Transverse colon (tissue), 3 donors: Measurements from ENCODE around the gene IKZF3.

Source experiments
- CTCF ChIP-seq, 5 experiments: fragments of 200-600 bp in 3 of 5; fragments of 450-650 bp in 2 of 5; sonication (generic) in 3 of 5; IDR thresholded peaks; 1 replicate in 2 of 5; 2 replicates in 3 of 5; pipeline ENCODE4 v1.5.1; 2016 to 2017; ENCODE audit warnings: antibody characterized with exemption in 5 of 5, inconsistent platforms in 3 of 5, mild to moderate bottlenecking in 2 of 5, moderate library complexity in 1 of 5
- EP300 ChIP-seq: sonication (generic); formaldehyde crosslinking; IDR thresholded peaks from one replicate; pipeline ENCODE4 v1.6.1; 2017; ENCODE audit warnings: antibody characterized with exemption, low read depth
- POLR2A ChIP-seq: fragments of 450-650 bp; IDR thresholded peaks from one replicate; pipeline ENCODE4 v1.6.1; 2016; ENCODE audit warnings: antibody characterized with exemption, mild to moderate bottlenecking, moderate library complexity

GRCh38 chr17:39816272-39816671 lies 47.8 kb downstream of the IKZF3 start:
- TF ChIP-seq CTCF (IDR thresholded peaks at IDR 0.05) (no peak), EP300 (no peak), POLR2A (no peak)
